Osteoblast (primary cell): ENCODE results near the gene ZCCHC24. TPM values are rescaled to one million over a fixed set of nuclear protein-coding genes. Genes with fewer than 3 reads are reported as not detected.

Experiments
- DNase-seq: peaks from one replicate; pipeline ENCODE4 v3.0.0; 2011; ENCODE audit warnings: low spot score, mixed read lengths; ENCODE audit not compliant: insufficient read length; ENCODE audit errors: missing footprints
- H2AFZ ChIP-seq: 2 replicates; pipeline ENCODE4 v1.6.0; 2011; ENCODE audit warnings: mild to moderate bottlenecking, low read length
- H3K27ac ChIP-seq: 2 replicates; pipeline ENCODE4 v1.5.1; 2011; ENCODE audit warnings: mild to moderate bottlenecking, low read depth, low read length, moderate library complexity
- H3K27me3 ChIP-seq: 2 replicates; pipeline ENCODE4 v1.6.0; 2012; ENCODE audit warnings: mild to moderate bottlenecking, control low read depth, inconsistent platforms, low read length, moderate library complexity; ENCODE audit not compliant: insufficient read depth
- H3K36me3 ChIP-seq: 2 replicates; pipeline ENCODE4 v1.5.1; 2011; ENCODE audit warnings: mild to moderate bottlenecking, low read length, control low read depth, moderate library complexity; ENCODE audit not compliant: insufficient read depth
- H3K4me1 ChIP-seq: 2 replicates; pipeline ENCODE4 v1.5.1; 2011; ENCODE audit warnings: mild to moderate bottlenecking, low read length, control low read depth, moderate library complexity; ENCODE audit not compliant: insufficient read depth
- H3K4me2 ChIP-seq: 2 replicates; pipeline ENCODE4 v1.6.0; 2011; ENCODE audit warnings: mild to moderate bottlenecking, low read length; ENCODE audit not compliant: insufficient read depth
- H3K4me3 ChIP-seq: fragments of 200-600 bp; sonication (generic); 3 replicates; pipeline ENCODE4 v1.5.1; 2012; ENCODE audit warnings: mild to moderate bottlenecking, low read length, inconsistent platforms; ENCODE audit not compliant: insufficient read depth
- H3K79me2 ChIP-seq: 2 replicates; pipeline ENCODE4 v1.6.0; 2012; ENCODE audit warnings: mild to moderate bottlenecking, low read length, control low read depth, inconsistent platforms; ENCODE audit not compliant: insufficient read depth
- H3K9me3 ChIP-seq: 2 replicates; pipeline ENCODE4 v1.5.1; 2011; ENCODE audit warnings: low read depth, low read length, control low read depth
- H4K20me1 ChIP-seq: 2 replicates; pipeline ENCODE4 v1.6.0; 2012; ENCODE audit warnings: mild to moderate bottlenecking, low read length, control low read depth; ENCODE audit not compliant: insufficient read depth
- total RNA-seq: library from RNA; depleted of rRNA; stranded (reverse); fragments of >200 nt; gene quantifications from 2 replicates; pipeline ENCODE4 v1.2.3, GENCODE V29; 2012
- TF ChIP-seq, protein P1 (sequence below): IDR thresholded peaks from 2 replicates; pipeline ENCODE4 v1.5.1; 2011; ENCODE audit warnings: mild to moderate bottlenecking, low read depth, low read length, moderate library complexity; ENCODE audit errors: extremely low read depth

ZCCHC24 gene
- total RNA-seq, 1 donor = 48.5 TPM

DNA sequence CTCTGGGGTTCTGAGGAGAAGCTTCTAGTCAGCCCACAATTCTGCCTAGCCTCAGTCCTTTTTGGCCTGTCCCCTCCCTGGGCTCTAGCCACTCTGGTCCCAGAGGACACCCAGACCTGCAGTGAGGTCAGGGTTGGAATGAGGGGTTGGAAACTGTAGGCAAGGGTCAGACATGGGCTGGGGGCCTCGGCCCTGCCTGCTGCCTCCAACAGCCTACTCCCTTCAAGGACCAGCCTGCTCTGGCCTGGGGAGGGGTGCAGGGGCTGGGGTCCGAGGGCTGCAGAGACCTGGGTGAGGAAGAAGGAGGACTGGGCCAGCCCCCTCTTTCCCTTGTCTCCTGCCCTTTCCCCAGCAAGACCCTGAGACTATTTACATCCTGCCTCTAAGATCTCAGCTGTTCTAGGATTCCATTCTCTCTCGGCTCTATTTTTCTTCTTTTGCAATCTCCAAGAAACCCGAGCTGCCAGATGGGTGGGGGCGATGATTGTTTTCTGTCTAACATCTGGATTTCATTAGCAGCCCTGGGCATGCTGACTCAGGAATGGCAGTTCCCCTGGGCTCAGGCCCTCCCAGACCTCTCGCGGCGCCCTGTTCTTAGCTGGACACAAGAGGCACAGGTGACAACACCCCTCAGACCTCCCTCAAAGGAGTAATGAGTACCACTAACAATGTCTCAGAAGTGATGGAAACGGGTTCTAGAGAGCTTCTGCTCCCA is 23.1 kb downstream of the ZCCHC24 start:
- Histone ChIP-seq H3K27ac (peak overlapping the region; percentile 80), H3K4me2 (peak overlapping the region; percentile 57), H3K9me3 (no peaks in the 10 kb centered on the region), H3K4me3 (peak overlapping the region; percentile 7), H2AFZ (no peak overlapping the region), H3K4me1 (peaks cover 34% of the 10 kb centered on the region), H4K20me1 (peaks cover 25% of the 10 kb centered on the region), H3K79me2 (peaks cover 39% of the 10 kb centered on the region), H3K36me3 (peaks cover 39% of the 10 kb centered on the region), H3K27me3 (no peaks in the 10 kb centered on the region)
- TF ChIP-seq, protein P1, sequence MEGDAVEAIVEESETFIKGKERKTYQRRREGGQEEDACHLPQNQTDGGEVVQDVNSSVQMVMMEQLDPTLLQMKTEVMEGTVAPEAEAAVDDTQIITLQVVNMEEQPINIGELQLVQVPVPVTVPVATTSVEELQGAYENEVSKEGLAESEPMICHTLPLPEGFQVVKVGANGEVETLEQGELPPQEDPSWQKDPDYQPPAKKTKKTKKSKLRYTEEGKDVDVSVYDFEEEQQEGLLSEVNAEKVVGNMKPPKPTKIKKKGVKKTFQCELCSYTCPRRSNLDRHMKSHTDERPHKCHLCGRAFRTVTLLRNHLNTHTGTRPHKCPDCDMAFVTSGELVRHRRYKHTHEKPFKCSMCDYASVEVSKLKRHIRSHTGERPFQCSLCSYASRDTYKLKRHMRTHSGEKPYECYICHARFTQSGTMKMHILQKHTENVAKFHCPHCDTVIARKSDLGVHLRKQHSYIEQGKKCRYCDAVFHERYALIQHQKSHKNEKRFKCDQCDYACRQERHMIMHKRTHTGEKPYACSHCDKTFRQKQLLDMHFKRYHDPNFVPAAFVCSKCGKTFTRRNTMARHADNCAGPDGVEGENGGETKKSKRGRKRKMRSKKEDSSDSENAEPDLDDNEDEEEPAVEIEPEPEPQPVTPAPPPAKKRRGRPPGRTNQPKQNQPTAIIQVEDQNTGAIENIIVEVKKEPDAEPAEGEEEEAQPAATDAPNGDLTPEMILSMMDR = no peak
- peak; percentile 99 for DNase-seq

DNA sequence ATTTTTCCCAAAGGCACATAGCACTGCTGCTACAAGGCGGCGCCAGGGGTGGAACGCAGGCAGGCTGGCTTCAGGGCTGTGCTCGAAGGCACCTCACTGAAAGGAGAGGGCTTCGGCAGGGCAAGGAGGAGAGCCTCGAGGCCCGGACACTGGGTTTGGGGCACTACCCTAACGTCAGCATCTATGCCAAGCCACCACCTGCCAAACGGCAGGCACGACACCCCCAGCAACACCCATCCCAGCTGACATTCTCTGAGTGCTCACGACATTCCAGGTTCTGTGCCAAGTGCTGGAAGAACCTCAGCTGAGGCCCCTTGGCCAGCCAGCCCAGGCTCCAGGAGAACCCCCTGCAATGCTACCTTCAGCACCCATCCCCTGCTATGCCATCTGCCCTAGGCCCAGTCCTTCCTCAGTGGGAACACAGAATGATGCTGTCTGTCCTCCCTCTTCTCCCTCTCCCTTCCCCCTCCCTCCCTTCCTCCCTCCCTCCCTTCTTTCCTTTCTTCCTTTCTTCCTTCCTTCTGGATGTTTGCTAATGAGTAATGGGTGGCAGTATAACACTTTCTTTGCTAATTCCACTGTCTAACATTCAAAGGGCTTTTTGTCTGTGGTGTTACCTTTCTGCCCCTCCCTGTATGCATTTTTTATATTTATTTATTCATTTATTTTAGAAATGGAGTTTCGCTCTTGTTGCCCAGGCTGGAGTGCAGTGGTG is 24.3 kb downstream of the ZCCHC24 start:
- H3K36me3 ChIP-seq = peaks cover 49% of the 10 kb centered on the region
- H3K4me3 ChIP-seq = no peak overlapping the region
- H3K4me2 ChIP-seq = no peak overlapping the region
- H3K9me3 ChIP-seq = no peaks in the 10 kb centered on the region
- H3K27ac ChIP-seq = no peak overlapping the region
- H2AFZ ChIP-seq = no peak overlapping the region
- H4K20me1 ChIP-seq = peaks cover 36% of the 10 kb centered on the region
- TF ChIP-seq, protein P1 = no peak
- no peaks in the 10 kb centered on the region for H3K27me3 ChIP-seq
- peaks cover 34% of the 10 kb centered on the region for H3K4me1 ChIP-seq
- no peak for DNase-seq
- peaks cover 49% of the 10 kb centered on the region for H3K79me2 ChIP-seq

DNA sequence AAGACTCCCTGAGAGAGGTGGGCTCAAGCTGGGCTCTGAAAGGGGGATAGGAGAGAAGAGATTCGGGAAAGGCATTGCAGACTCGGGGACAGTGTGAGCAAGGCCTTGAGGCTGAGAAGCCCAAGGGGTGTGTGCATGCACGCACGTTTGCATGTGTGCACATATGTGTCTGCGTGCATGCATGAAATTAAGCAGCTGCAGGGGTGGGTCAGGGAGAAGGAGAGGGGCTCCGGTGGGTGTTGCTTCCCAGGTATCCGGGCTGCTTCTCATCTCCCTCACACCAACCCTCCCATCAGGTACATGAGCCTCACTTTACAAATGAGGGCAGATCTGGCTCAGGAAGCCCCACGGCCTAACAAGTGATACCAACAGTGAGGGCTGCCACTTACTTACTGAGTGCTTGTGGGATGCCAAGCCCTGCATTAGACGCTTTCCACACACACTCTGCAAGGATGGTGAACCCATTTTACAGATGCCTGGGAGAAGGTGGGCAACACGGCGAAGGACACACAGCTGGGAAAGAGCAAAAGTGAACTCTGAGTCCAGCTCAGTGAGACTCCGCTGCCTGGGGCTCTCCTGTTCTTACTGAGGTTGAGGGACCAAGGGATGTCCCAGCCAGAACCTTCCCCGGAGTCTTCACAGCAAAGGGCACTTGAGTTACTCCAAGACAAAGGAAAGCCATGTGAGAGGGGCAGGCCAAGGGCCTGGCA is 26.4 kb downstream of the ZCCHC24 start:
- Histone ChIP-seq H3K27ac (no peak overlapping the region), H3K36me3 (peaks cover 47% of the 10 kb centered on the region)

More for the DNA sequence above, 26.4 kb downstream of the ZCCHC24 start:
- peak; percentile 31 for DNase-seq
- H2AFZ ChIP-seq = no peak overlapping the region
- H3K79me2 ChIP-seq = peaks cover 48% of the 10 kb centered on the region
- no peaks in the 10 kb centered on the region for H3K9me3 ChIP-seq
- peaks cover 21% of the 10 kb centered on the region for H3K4me1 ChIP-seq
- TF ChIP-seq, protein P1 = no peak
- no peak overlapping the region for H3K4me2 ChIP-seq
- H3K4me3 ChIP-seq = no peak overlapping the region
- H4K20me1 ChIP-seq = peaks cover 41% of the 10 kb centered on the region
- H3K27me3 ChIP-seq = no peaks in the 10 kb centered on the region
